ENCODE measurements around the gene KRT80. TPM values are rescaled to one million over a fixed set of nuclear protein-coding genes. Genes with fewer than 3 reads are reported as not detected.

The KRT80 gene
- total RNA-seq, 1 donor from 2014 or later, result 2.7 TPM

- peaks cover 49% of the 10 kb centered on the region for H3K4me1 Mint-ChIP-seq
- no peak for DNase-seq (ENCODE audit: low spot score in 2 of 2, unreplicated experiment in 2 of 2)
Measured at GRCh38 chr12:52230364-52231281, 38.8 kb upstream of the KRT80 start.

GRCh38 chr12:52229836-52230343 lies 38.1 kb upstream of the KRT80 start:
- H3K4me1 Mint-ChIP-seq, result peaks cover 49% of the 10 kb centered on the region

More at GRCh38 chr12:52230364-52231281, 38.8 kb upstream of the KRT80 start:
- Mint-ChIP-seq H3K36me3 (peaks cover 3% of the 10 kb centered on the region), H3K27me3 (ENCODE audit: low read depth) (peaks cover 46% of the 10 kb centered on the region), H3K9me3 (peaks cover 12% of the 10 kb centered on the region), H3K4me3 (no peak overlapping the region), H3K27ac (peak overlapping the region; percentile 71)
- TF ChIP-seq CTCF (IDR thresholded peaks at IDR 0.05; ENCODE audit: unreplicated experiment), result no peak

GRCh38 chr12:52228931-52229330 lies 37.1 kb upstream of the KRT80 start:
- peaks cover 39% of the 10 kb centered on the region for H3K27me3 Mint-ChIP-seq (ENCODE audit: low read depth)
- H3K27ac Mint-ChIP-seq, result no peak overlapping the region
- peaks cover 1% of the 10 kb centered on the region for H3K36me3 Mint-ChIP-seq
- peaks cover 18% of the 10 kb centered on the region for H3K9me3 Mint-ChIP-seq
- DNase-seq (ENCODE audit: low spot score in 2 of 2, unreplicated experiment in 2 of 2), result no peak
- peaks cover 40% of the 10 kb centered on the region for H3K4me1 Mint-ChIP-seq
- no peak for TF ChIP-seq CTCF (IDR thresholded peaks at IDR 0.05; ENCODE audit: unreplicated experiment)
- no peak overlapping the region for H3K4me3 Mint-ChIP-seq

More at GRCh38 chr12:52229836-52230343, 38.1 kb upstream of the KRT80 start:
- no peak overlapping the region for H3K27ac Mint-ChIP-seq
- TF ChIP-seq CTCF (IDR thresholded peaks at IDR 0.05; ENCODE audit: unreplicated experiment), result no peak
- no peaks in the 10 kb centered on the region for H3K36me3 Mint-ChIP-seq
- H3K9me3 Mint-ChIP-seq, result peaks cover 12% of the 10 kb centered on the region
- no peak overlapping the region for H3K4me3 Mint-ChIP-seq
- H3K27me3 Mint-ChIP-seq (ENCODE audit: low read depth), result peaks cover 43% of the 10 kb centered on the region
- no peak for DNase-seq (ENCODE audit: low spot score in 2 of 2, unreplicated experiment in 2 of 2)

GRCh38 chr12:52228366-52228765 lies 36.6 kb upstream of the KRT80 start:
- peaks cover 3% of the 10 kb centered on the region for H3K36me3 Mint-ChIP-seq
- no peak for TF ChIP-seq CTCF (IDR thresholded peaks at IDR 0.05; ENCODE audit: unreplicated experiment)
- peaks cover 36% of the 10 kb centered on the region for H3K4me1 Mint-ChIP-seq
- DNase-seq (ENCODE audit: low spot score in 2 of 2, unreplicated experiment in 2 of 2), result no peak
- H3K27ac Mint-ChIP-seq, result no peak overlapping the region
- H3K9me3 Mint-ChIP-seq, result peaks cover 21% of the 10 kb centered on the region
- H3K4me3 Mint-ChIP-seq, result no peak overlapping the region
- H3K27me3 Mint-ChIP-seq (ENCODE audit: low read depth), result peaks cover 36% of the 10 kb centered on the region

GRCh38 chr12:52227606-52228166 lies 35.9 kb upstream of the KRT80 start:
- no peak for TF ChIP-seq CTCF (IDR thresholded peaks at IDR 0.05; ENCODE audit: unreplicated experiment)
- H3K4me1 Mint-ChIP-seq, result peaks cover 33% of the 10 kb centered on the region
- no peak overlapping the region for H3K4me3 Mint-ChIP-seq
- no peak for DNase-seq (ENCODE audit: low spot score in 2 of 2, unreplicated experiment in 2 of 2)
- H3K36me3 Mint-ChIP-seq, result peaks cover 3% of the 10 kb centered on the region
- peaks cover 33% of the 10 kb centered on the region for H3K27me3 Mint-ChIP-seq (ENCODE audit: low read depth)
- peaks cover 21% of the 10 kb centered on the region for H3K9me3 Mint-ChIP-seq
- no peak overlapping the region for H3K27ac Mint-ChIP-seq

All from mesothelial cell of epicardium (in vitro differentiated cells).